Natural killer cell (primary cell): Measurements from ENCODE around the gene SPAG7. TPM values are rescaled to one million over a fixed set of nuclear protein-coding genes. Genes with fewer than 3 reads are reported as not detected.

ENCODE experiments used
- ATAC-seq, 3 donors: fragments of 150-1000 bp in 2 of 3; fragments of 200-7000 bp in 1 of 3; cut with Tn5 transposase; 1 replicate in 1 of 3; 2 replicates in 2 of 3; pipeline ENCODE4 v1.10.0; 2021; ENCODE audit warnings: mild to moderate bottlenecking in 2 of 3, moderate library complexity in 2 of 3
- DNase-seq, 2 donors: peaks; one replicate each; pipeline versions ENCODE4 v3.0.0 to v3.0.0-alpha.2; 2013 to 2021; ENCODE audit warnings: mixed read lengths in 1 of 2
- H3K27ac ChIP-seq: one replicate; pipeline ENCODE4 v1.5.1; 2013; ENCODE audit warnings: mild to moderate bottlenecking, low read length
- H3K27me3 ChIP-seq: one replicate; pipeline ENCODE4 v1.6.1; 2013; ENCODE audit warnings: low read length; ENCODE audit not compliant: control insufficient read depth, insufficient read depth
- H3K36me3 ChIP-seq: one replicate; pipeline ENCODE4 v1.6.1; 2013; ENCODE audit warnings: low read length; ENCODE audit not compliant: control insufficient read depth, insufficient read depth
- H3K4me1 ChIP-seq: one replicate; pipeline ENCODE4 v1.6.1; 2013; ENCODE audit warnings: low read length; ENCODE audit not compliant: control insufficient read depth, insufficient read depth
- H3K4me3 ChIP-seq: one replicate; pipeline ENCODE4 v1.5.1; 2013; ENCODE audit warnings: low read length
- H3K9me3 ChIP-seq: one replicate; pipeline ENCODE4 v1.6.1; 2013; ENCODE audit warnings: low read length; ENCODE audit not compliant: control insufficient read depth, insufficient read depth
- H3K27ac Mint-ChIP-seq, 2 donors: one replicate each; pipeline ENCODE4 v1.8.0; 2022; ENCODE audit warnings: mild to moderate bottlenecking in 2 of 2, mixed read lengths in 2 of 2, moderate library complexity in 1 of 2
- H3K27me3 Mint-ChIP-seq, 2 donors: one replicate each; pipeline ENCODE4 v1.8.0; 2022; ENCODE audit warnings: low read depth in 2 of 2, mixed read lengths in 2 of 2
- H3K36me3 Mint-ChIP-seq: one replicate; pipeline ENCODE4 v1.8.0; 2022; ENCODE audit warnings: mixed read lengths
- H3K4me1 Mint-ChIP-seq, 2 donors: one replicate each; pipeline ENCODE4 v1.8.0; 2022; ENCODE audit warnings: mixed read lengths in 2 of 2
- H3K4me3 Mint-ChIP-seq: one replicate; pipeline ENCODE4 v1.8.0; 2022; ENCODE audit warnings: mild to moderate bottlenecking, moderate library complexity, mixed read lengths
- H3K9me3 Mint-ChIP-seq, 2 donors: one replicate each; pipeline ENCODE4 v1.8.0; 2022; ENCODE audit warnings: mixed read lengths in 2 of 2
- CTCF ChIP-seq: fragments of 200-600 bp; IDR thresholded peaks from one replicate; pipeline ENCODE4 v1.8.0; 2022; ENCODE audit warnings: antibody characterized with exemption
- WGBS: methylation state at CpG from one replicate; pipeline ENCODE4 v1.1.7; 2013; ENCODE audit warnings: missing lambda C conversion rate; ENCODE audit not compliant: insufficient coverage; 5-methylcytosine and 5-hydroxymethylcytosine counted together
- intact Hi-C: fragments of 100-400 bp; cut with micrococcal nuclease; formaldehyde crosslinking; loops from one replicate; pipeline ENCODE4 v1.14.2; 2022
- total RNA-seq, 4 donors: library from RNA; stranded (reverse); fragments of 120-200 nt in 1 of 4; gene quantifications; one replicate each; pipeline versions ENCODE4 v1.2.3 to v1.2.4, GENCODE V29; 2013 to 2022

SPAG7 gene
- total RNA-seq, 3 donors from 2014 or later (not counting 1 experiment from before 2014, with no cell fraction given) = 45.7 to 60.2 (median 59.6) TPM

GRCh38 chr17:4939796-4940554, 27.6 kb downstream of the SPAG7 start, which contains the start of the genes RNF167 and SLC25A11:
TSS of gene RNF167 (plus strand) at chr17:4940268. CDS start at chr17:4940910, 642 bp downstream.
TSS of gene SLC25A11 (minus strand) at chr17:4940046. CDS start at chr17:4939910, 136 bp downstream.
- Mint-ChIP-seq H3K36me3 (no peaks in the 10 kb centered on the region), H3K27me3 (no peaks in the 10 kb centered on the region), H3K4me1 (peaks cover 57 to 84% of the 10 kb centered on the region in 2 donors), H3K4me3 (peak within 1 kb of the TSS; percentile 91), H3K27ac (peak within 1 kb of the TSS; percentile 87 to 93), H3K9me3 (no peaks in the 10 kb centered on the region)
- TF ChIP-seq CTCF = no peak
- DNase-seq (peak; percentile 93 to 99), ATAC-seq (peak; percentile 84 to 95 (median 87))
- H3K27ac ChIP-seq = peak within 1 kb of the TSS; percentile 78
- under 1% methylated on average over 72 of the region's 72 CpGs for WGBS
- H3K36me3 ChIP-seq = peaks cover 43% of the 10 kb centered on the region
- no peaks in the 10 kb centered on the region for H3K27me3 ChIP-seq
- peak within 1 kb of the TSS; percentile 91 for H3K4me3 ChIP-seq
- no peaks in the 10 kb centered on the region for H3K9me3 ChIP-seq
- intact Hi-C loops = loop anchor here (1.0 kb wide), 2 partner anchors 8 to 27 kb away; partner anchors contain the start of genes PFN1 and SPAG7
- peaks cover 60% of the 10 kb centered on the region for H3K4me1 ChIP-seq

DNA sequence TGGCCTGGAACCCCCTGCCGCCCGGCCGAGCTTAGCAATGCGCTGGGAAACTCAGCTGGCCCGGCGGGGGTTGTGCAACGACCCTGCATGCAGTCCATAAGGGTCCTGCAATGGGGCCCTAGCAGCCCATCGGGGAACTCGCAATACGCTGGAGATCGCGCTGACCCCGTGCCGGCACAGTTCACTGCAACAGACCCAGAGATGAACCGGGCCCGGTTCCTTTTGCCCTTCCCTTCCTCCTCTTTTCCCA, 28.1 kb downstream of the SPAG7 start:
- intact Hi-C loops = no loop called here
- Histone ChIP-seq H3K4me3 (peak overlapping the region; percentile 81), H3K4me1 (peaks cover 58% of the 10 kb centered on the region), H3K36me3 (peaks cover 38% of the 10 kb centered on the region), H3K27ac (peak overlapping the region; percentile 78), H3K9me3 (no peaks in the 10 kb centered on the region), H3K27me3 (no peaks in the 10 kb centered on the region)
- H3K27ac Mint-ChIP-seq = peak overlapping the region; percentile 87 to 93
- TF ChIP-seq CTCF = no peak
- no peaks in the 10 kb centered on the region for H3K36me3 Mint-ChIP-seq
- no peaks in the 10 kb centered on the region for H3K27me3 Mint-ChIP-seq
- ATAC-seq (peak in 1 of 3 donors; percentile 1), DNase-seq (no peak)
- peak overlapping the region; percentile 91 for H3K4me3 Mint-ChIP-seq
- WGBS = under 1% methylated on average over 16 of the region's 16 CpGs
- H3K9me3 Mint-ChIP-seq = no peaks in the 10 kb centered on the region
- H3K4me1 Mint-ChIP-seq = peaks cover 56 to 82% of the 10 kb centered on the region in 2 donors

GRCh38 chr17:4938688-4939545, 28.7 kb downstream of the SPAG7 start:
- peaks cover 33% of the 10 kb centered on the region for H3K36me3 ChIP-seq
- peak overlapping the region; percentile 81 for H3K4me3 ChIP-seq
- H3K27ac ChIP-seq = peak overlapping the region; percentile 78
- intact Hi-C loops = no loop called here
- Mint-ChIP-seq H3K4me1 (peaks cover 56 to 82% of the 10 kb centered on the region in 2 donors), H3K36me3 (no peaks in the 10 kb centered on the region), H3K27me3 (peaks cover 0 to 4% of the 10 kb centered on the region in 2 donors), H3K27ac (peak overlapping the region; percentile 87 to 93), H3K4me3 (peak overlapping the region; percentile 91), H3K9me3 (no peaks in the 10 kb centered on the region)
- H3K9me3 ChIP-seq = no peaks in the 10 kb centered on the region
- WGBS = 68% methylated on average over 19 of the region's 19 CpGs
- H3K4me1 ChIP-seq = peaks cover 58% of the 10 kb centered on the region
- DNase-seq (peak in 1 of 2 donors; percentile 44), ATAC-seq (no peak)
- no peak for TF ChIP-seq CTCF
- H3K27me3 ChIP-seq = no peaks in the 10 kb centered on the region
